Right renal pelvis (tissue), 4 donors: Measurements from ENCODE around the gene LCN15. TPM values are rescaled to one million over a fixed set of nuclear protein-coding genes. Genes with fewer than 3 reads are reported as not detected.

ENCODE experiments used
- DNase-seq, 4 donors: peaks; one replicate each; pipeline ENCODE4 v3.0.0-alpha.2; 2013; ENCODE audit warnings: low read depth in 4 of 4, low spot score in 3 of 4, missing footprints in 1 of 4
- polyA plus RNA-seq, 4 donors: library from polyadenylated mRNA; unstranded; fragments of 120-200 nt; gene quantifications; one replicate each; pipeline ENCODE4 v1.2.1, GENCODE V29; 2013; ENCODE audit not compliant: insufficient read length in 4 of 4

The LCN15 gene
- polyA plus RNA-seq, 4 donors = 0.06 to 0.08 TPM; not detected in 2

DNA sequence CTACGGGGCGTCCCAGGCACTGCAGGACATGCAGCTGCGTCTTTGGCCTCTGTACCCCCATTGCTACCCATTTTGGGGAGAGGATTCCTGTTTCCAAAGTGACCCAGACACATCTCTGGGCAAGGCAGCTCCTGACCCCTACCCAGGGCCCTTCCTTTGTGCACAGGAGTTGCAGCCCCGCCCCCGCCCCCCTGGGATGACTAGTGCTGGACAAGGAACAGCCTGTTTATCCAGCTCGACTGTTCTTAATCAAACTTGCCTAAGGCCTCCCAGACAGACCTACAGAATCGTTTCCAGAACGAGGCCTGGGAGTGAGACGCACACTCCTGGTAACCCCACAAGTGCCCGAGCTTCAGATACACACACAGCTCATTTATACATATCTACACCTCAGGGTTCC lies 38.7 kb downstream of the LCN15 start:
- DNase-seq = no peak

DNA sequence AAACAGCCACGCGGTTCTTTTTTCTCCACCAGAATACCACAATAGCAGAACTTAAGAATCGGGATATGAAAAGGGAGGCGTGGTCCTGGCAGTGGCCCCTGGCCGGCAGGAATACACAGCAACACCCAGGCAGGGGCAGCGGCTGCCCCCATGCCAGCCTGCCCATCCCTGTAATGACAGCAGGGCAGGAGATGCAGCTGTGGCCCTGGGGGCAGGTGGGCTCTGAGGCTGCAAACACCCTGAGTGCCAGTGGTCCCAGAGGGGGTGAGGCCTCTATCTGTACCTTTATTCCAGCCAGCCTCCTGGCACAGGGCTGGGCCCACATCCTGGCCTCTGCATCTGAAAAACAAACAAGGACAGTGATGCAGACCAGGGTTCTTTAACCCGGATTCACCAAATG lies 39.5 kb downstream of the LCN15 start:
- DNase-seq = no peak

DNA sequence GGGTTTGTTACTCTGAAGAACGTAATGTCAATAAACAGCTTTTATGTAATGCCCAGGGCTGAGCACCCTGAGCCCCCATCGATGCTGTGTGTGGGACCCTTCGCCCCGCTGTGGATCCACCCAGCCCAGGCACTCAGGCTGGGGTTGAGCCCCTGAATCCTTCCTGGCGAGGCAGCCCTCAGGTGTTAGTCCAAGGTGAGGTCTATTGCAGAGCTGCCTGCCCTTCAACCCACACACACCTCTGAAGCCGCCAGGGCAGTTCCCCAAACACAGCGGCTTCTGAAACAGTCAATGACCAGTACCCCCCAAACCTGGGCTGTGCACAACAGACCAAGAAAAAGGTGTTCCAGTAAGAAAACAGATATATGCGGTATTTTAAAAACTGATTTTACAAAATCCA lies 40.3 kb downstream of the LCN15 start:
- no peak for DNase-seq

- DNase-seq = no peak
Measured at GRCh38 chr9:136723362-136723976, 40.8 kb downstream of the LCN15 start.

- DNase-seq = no peak
Measured at GRCh38 chr9:136722969-136723356, 41.4 kb downstream of the LCN15 start.

- DNase-seq = no peak
Measured at GRCh38 chr9:136722093-136722968, 42.0 kb downstream of the LCN15 start.

- DNase-seq = no peak
Measured at GRCh38 chr9:136721339-136722092, 42.8 kb downstream of the LCN15 start.

DNA sequence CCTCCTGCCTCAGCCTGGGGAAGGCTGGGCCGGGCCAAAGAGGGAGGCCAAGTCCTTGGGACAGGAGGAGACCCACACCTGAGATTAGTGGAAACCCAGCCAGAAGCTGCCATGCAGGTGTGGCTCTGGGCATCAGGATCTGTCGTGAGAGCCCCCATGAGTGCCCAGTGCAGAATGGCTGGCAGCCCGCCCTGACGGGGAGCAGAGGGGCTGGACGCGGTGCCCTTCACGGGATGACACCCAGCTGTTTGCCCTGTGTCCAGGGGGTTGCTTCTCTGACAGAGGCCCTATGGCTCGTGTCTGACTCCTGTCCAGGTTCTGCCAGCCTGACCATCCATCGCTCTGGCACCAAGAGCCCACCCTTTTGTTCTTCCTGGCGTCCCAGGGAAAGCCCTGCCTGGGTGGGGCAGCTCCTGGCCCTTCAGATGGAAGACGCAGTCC lies 43.4 kb downstream of the LCN15 start:
- DNase-seq = no peak

- DNase-seq = no peak
Measured at GRCh38 chr9:136720251-136720897, 43.9 kb downstream of the LCN15 start.

DNA sequence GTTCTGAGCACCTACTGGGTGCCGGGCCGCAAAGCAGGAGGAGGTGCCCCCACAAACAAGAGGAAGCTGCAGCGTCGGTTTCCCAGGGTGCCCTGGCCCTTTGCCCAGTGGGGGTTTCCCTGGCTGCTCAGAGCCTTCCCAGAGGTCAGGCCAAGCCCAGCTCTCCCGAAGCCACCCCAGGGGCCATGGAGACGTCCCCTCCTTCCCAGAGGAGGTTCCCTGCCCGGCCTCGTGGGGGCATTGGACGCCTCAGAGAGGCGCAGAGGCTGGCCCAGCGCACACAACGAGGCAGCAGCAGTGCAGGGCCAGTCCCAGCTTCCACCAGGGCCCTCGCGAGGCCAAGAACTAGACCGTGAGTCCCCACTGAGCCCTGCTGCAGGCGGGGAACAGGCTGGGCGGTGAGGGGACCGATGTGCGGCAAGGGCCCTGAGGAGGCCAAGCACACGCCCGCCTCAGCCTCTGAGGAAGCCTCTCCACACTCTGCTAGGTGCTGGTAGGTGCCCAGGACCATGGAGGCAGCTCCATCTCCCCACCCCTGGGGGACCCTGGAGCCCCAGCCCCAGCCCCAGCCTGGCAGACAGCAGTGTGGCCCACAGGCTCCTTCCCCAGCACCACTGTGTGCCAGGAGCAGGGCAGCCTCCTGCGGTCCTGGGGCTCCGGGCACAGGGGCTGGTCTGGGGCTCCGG lies 45.0 kb downstream of the LCN15 start:
- no peak for DNase-seq

- DNase-seq = no peak
Measured at GRCh38 chr9:136718345-136719194, 45.7 kb downstream of the LCN15 start.

GRCh38 chr9:136717399-136717798 lies 46.9 kb downstream of the LCN15 start:
- DNase-seq = no peak

- no peak for DNase-seq
Measured at GRCh38 chr9:136714893-136715274, 49.4 kb downstream of the LCN15 start.

- no peak for DNase-seq
Measured at GRCh38 chr9:136714096-136714892, 50.0 kb downstream of the LCN15 start.

DNA sequence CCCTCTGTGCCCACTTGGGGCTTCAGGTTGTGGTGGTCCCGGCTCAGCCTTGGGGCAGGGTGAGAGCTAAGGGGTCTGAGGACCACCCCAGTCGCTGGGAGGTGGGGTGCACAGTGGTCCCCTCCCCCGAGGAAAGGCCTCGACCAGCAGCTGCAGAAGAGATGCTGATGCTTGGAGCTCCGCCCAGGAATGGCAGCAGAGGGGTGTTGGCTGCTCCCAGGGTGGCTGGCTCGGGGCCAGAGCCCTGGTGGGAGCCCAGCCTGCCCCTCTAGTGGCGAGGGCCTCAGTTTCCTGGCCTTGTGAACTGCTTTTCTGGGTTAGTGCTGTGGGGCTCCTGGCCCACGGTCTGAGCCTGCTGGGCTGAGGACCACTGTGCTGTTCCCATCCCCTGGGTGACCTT lies 50.8 kb downstream of the LCN15 start:
- no peak for DNase-seq

DNA sequence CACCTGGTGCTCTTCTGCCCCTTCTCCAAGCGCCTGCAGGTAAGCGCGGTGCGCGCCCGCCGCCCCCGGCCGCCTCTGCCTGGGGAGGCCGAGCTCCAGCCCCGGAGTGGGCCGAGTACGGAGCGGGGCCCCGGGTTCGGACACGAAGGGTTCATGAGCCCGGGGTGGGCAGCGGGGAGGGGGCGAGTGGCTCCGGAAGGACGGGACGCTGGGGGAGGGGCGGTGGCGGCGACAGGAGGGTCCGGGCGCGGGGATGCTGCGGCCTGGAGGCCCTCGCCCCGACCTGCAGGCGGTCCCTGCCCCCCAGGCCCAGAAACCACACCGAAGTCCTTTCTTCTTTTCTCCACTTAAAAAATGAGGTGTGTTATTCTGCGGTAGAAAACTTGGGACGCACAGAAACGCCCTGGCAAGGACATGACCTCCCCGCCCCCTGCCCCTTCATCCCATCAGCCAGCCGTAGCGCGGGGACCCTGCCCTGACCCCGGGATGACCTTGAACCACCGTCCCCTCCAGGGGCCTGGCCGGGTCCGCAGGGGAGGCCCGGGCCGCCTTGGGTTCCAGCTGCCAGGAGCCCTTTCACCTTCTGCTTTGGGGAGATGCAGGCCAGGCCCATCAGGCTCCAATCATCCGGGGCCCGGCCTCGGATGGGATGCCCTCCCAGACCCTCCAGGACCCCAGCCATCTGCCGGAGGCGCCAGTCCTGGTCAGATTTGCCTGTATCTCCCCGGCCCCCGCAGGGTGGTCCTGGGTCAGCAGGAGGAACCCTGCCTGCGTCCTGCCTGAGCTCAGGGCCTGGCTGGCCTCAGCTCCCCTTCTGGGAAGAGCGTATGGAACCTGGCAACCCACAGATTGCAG lies 51.4 kb downstream of the LCN15 start:
- no peak for DNase-seq

GRCh38 chr9:136711751-136712689 lies 52.3 kb downstream of the LCN15 start, which contains the start of gene DIPK1B:
DIPK1B (plus strand) TSS chr9:136712572; CDS start chr9:136712666, 94 bp downstream.
- DNase-seq = no peak
